Smooth muscle cell (in vitro differentiated cells): ENCODE results near the gene AMELY. TPM values are rescaled to one million over a fixed set of nuclear protein-coding genes. Genes with fewer than 3 reads are reported as not detected.

ENCODE experiments used
- DNase-seq: peaks from one replicate; lab custom pipeline; 2025; ENCODE audit not compliant: unreplicated experiment; lab: John Stamatoyannopoulos, UW
- H2AFZ ChIP-seq: fragments of 200-600 bp; sonication (generic); 2 replicates; pipeline ENCODE4 v1.6.0; 2016; ENCODE audit warnings: antibody characterized with exemption, low read depth, mild to moderate bottlenecking
- H3F3A ChIP-seq: fragments of 200-600 bp; sonication (generic); 2 replicates; pipeline ENCODE4 v1.6.0; 2017; ENCODE audit warnings: antibody characterized with exemption, low read depth
- H3K27ac ChIP-seq: fragments of 200-600 bp; sonication (generic); 2 replicates; pipeline ENCODE4 v1.5.1; 2016; ENCODE audit warnings: low read depth, mild to moderate bottlenecking
- H3K27me3 ChIP-seq: fragments of 200-600 bp; sonication (generic); 2 replicates; pipeline ENCODE4 v1.6.1; 2016; ENCODE audit warnings: low read depth, mild to moderate bottlenecking
- H3K36me3 ChIP-seq: fragments of 200-600 bp; sonication (generic); 2 replicates; pipeline ENCODE4 v1.5.1; 2016; ENCODE audit warnings: low read depth
- H3K4me1 ChIP-seq: fragments of 200-600 bp; sonication (generic); 2 replicates; pipeline ENCODE4 v1.5.1; 2016; ENCODE audit warnings: low read depth
- H3K4me2 ChIP-seq: fragments of 200-600 bp; sonication (generic); 2 replicates; pipeline ENCODE4 v1.6.0; 2016; ENCODE audit warnings: mild to moderate bottlenecking
- H3K4me3 ChIP-seq: fragments of 200-600 bp; sonication (generic); 2 replicates; pipeline ENCODE4 v1.5.1; 2016; ENCODE audit warnings: mild to moderate bottlenecking
- H3K79me2 ChIP-seq: fragments of 200-600 bp; sonication (generic); 2 replicates; pipeline ENCODE4 v1.6.0; 2016; ENCODE audit warnings: low read depth, mild to moderate bottlenecking
- H3K9ac ChIP-seq: fragments of 200-600 bp; sonication (generic); 2 replicates; pipeline ENCODE4 v1.6.0; 2016; ENCODE audit warnings: low read depth
- H3K9me3 ChIP-seq: fragments of 200-600 bp; sonication (generic); replicated peaks from 2 replicates; pipeline ENCODE4 v1.5.1; 2016; ENCODE audit warnings: low read depth
- H4K20me1 ChIP-seq: fragments of 200-600 bp; sonication (generic); 2 replicates; pipeline ENCODE4 v1.6.0; 2016; ENCODE audit warnings: low read depth
- WGBS: methylation state at CpG from one replicate; pipeline ENCODE4 v1.1.7; 2016; ENCODE audit warnings: low lambda C conversion rate; 5-methylcytosine and 5-hydroxymethylcytosine counted together
- polyA plus RNA-seq: library from polyadenylated mRNA; unstranded; fragments of >200 nt; fragmentation: Nextera tagmentation; extraction: Ambion mirVana; gene quantifications from 2 replicates; pipeline ENCODE4 v1.2.1, GENCODE V29; 2016
- total RNA-seq: library from RNA; depleted of rRNA; stranded (reverse); fragments of >200 nt; gene quantifications from 2 replicates; pipeline ENCODE4 v1.2.3, GENCODE V29; 2014
- TF ChIP-seq, protein P1 (sequence below): fragments of 200-600 bp; sonication (generic); IDR thresholded peaks from 2 replicates; pipeline ENCODE4 v1.5.1; 2017; ENCODE audit warnings: borderline replicate concordance, mild to moderate bottlenecking, antibody characterized with exemption; ENCODE audit not compliant: insufficient read depth, poor library complexity, severe bottlenecking

Gene AMELY
- total and polyA plus RNA-seq, 2 experiments from 2014 or later: not detected

DNA sequence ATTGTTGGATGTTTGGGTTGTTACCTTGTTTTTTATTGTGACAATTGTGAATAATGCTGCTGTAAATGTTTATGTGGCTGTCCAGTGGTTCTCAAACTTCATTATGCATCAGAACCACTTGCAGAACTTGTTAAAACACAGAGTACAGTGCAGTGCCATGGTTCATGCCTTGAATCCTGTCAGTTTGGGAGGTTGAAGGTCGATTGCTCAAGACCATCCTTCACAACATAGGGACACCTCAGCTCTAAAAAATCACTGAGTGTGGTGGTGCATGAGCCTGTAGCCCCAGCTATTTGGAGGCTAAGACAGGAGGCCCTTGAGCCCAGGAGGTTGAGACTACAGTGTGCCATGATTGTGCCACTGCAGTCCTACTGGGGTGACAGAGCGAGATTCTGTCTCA lies 23.9 kb upstream of the AMELY start:
- H3K79me2 ChIP-seq: no peaks in the 10 kb centered on the region
- no peak overlapping the region for H3K27ac ChIP-seq
- DNase-seq: no peak
- TF ChIP-seq, protein P1, sequence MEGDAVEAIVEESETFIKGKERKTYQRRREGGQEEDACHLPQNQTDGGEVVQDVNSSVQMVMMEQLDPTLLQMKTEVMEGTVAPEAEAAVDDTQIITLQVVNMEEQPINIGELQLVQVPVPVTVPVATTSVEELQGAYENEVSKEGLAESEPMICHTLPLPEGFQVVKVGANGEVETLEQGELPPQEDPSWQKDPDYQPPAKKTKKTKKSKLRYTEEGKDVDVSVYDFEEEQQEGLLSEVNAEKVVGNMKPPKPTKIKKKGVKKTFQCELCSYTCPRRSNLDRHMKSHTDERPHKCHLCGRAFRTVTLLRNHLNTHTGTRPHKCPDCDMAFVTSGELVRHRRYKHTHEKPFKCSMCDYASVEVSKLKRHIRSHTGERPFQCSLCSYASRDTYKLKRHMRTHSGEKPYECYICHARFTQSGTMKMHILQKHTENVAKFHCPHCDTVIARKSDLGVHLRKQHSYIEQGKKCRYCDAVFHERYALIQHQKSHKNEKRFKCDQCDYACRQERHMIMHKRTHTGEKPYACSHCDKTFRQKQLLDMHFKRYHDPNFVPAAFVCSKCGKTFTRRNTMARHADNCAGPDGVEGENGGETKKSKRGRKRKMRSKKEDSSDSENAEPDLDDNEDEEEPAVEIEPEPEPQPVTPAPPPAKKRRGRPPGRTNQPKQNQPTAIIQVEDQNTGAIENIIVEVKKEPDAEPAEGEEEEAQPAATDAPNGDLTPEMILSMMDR: no peak
- no peaks in the 10 kb centered on the region for H3F3A ChIP-seq
- no CpG with 5 or more reads among the region's 2 CpGs for WGBS
- no peak overlapping the region for H3K4me3 ChIP-seq
- H2AFZ ChIP-seq: no peak overlapping the region
- H3K4me2 ChIP-seq: no peak overlapping the region
- H4K20me1 ChIP-seq: no peaks in the 10 kb centered on the region
- H3K36me3 ChIP-seq: no peaks in the 10 kb centered on the region
- no peak overlapping the region for H3K9ac ChIP-seq
- no peaks in the 10 kb centered on the region for H3K4me1 ChIP-seq
- no peaks in the 10 kb centered on the region for H3K27me3 ChIP-seq
- no peaks in the 10 kb centered on the region for H3K9me3 ChIP-seq

DNA sequence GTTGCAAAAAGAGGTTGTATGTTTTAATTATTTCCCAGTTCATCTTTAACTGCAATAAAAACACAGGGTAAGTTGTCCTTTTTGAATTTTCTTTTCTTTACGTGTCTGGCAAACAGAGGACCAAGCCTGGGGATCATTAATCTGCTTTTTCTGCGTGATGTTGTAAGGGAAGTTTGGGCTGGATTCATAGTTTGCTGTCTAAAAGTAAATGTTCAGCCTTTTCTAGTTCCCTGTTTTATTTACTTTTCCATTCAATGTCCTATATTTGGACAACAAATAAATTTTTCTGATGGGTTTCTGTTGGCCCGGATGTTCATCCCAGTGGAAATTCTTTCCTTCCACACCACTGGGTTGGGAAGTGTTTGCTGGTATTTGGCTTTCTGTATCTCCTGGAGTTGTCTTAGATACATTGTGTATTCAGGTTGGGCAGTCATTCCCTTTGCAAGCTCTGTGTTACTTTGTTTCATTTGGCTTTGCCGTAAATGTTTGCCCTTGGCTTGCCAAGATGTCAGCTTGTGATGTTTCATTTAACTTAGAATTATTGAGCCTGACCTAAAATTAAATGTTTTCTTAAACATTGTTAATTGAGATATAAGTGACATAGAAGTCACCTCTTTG lies 20.3 kb upstream of the AMELY start:
- TF ChIP-seq, protein P1: no peak
- Histone ChIP-seq H4K20me1 (no peaks in the 10 kb centered on the region), H3K9me3 (no peaks in the 10 kb centered on the region), H3K27me3 (no peaks in the 10 kb centered on the region), H3K4me3 (no peak overlapping the region), H3K79me2 (no peaks in the 10 kb centered on the region), H3K36me3 (no peaks in the 10 kb centered on the region), H2AFZ (no peak overlapping the region), H3K4me2 (no peak overlapping the region), H3K4me1 (no peaks in the 10 kb centered on the region), H3F3A (no peaks in the 10 kb centered on the region), H3K9ac (no peak overlapping the region), H3K27ac (no peak overlapping the region)
- no peak for DNase-seq
- no CpG with 5 or more reads among the region's 4 CpGs for WGBS

DNA sequence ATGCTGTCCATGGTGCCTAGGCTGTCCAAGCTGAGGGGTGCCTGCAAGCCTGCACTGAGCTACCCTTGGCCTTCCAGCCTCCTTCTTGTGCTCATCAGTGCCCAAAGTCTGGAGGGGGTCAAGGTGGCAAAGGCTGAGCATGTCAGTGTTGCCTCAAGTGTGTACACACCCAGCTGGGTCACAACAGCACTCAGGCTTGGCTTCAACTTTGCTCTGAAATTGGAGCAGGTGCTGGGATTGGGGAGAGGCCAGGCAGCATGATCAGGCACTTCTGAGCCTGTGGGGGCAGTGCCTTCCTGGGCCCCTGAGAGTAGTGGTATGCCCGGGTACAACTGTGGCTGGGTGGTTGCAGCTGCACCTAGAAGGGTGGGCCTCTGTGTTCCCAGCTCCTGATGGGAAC lies 17.7 kb upstream of the AMELY start:
- TF ChIP-seq, protein P1: no peak
- Histone ChIP-seq H3K79me2 (no peaks in the 10 kb centered on the region), H3K9ac (no peak overlapping the region)

GRCh38 chrY:6928265-6928664 lies 16.7 kb upstream of the AMELY start:
- no peaks in the 10 kb centered on the region for H3K79me2 ChIP-seq
- no peak for DNase-seq
- no peaks in the 10 kb centered on the region for H3K27me3 ChIP-seq
- H3K4me2 ChIP-seq: no peak overlapping the region
- no peaks in the 10 kb centered on the region for H3F3A ChIP-seq
- H3K27ac ChIP-seq: no peak overlapping the region
- no peak overlapping the region for H3K4me3 ChIP-seq
- TF ChIP-seq, protein P1: no peak
- H4K20me1 ChIP-seq: no peaks in the 10 kb centered on the region
- no peak overlapping the region for H2AFZ ChIP-seq
- H3K4me1 ChIP-seq: no peaks in the 10 kb centered on the region
- no peak overlapping the region for H3K9ac ChIP-seq
- WGBS: no CpG with 5 or more reads among the region's 4 CpGs
- no peaks in the 10 kb centered on the region for H3K9me3 ChIP-seq
- H3K36me3 ChIP-seq: no peaks in the 10 kb centered on the region

More for the DNA sequence above, 17.7 kb upstream of the AMELY start:
- H3K27ac ChIP-seq: no peak overlapping the region
- no peaks in the 10 kb centered on the region for H3K27me3 ChIP-seq
- H3K4me2 ChIP-seq: no peak overlapping the region
- no peaks in the 10 kb centered on the region for H3K4me1 ChIP-seq
- no CpG with 5 or more reads among the region's 1 CpG for WGBS
- H3K36me3 ChIP-seq: no peaks in the 10 kb centered on the region
- H3F3A ChIP-seq: no peaks in the 10 kb centered on the region
- H3K9me3 ChIP-seq: no peaks in the 10 kb centered on the region
- no peak for DNase-seq
- no peak overlapping the region for H2AFZ ChIP-seq
- H4K20me1 ChIP-seq: no peaks in the 10 kb centered on the region
- H3K4me3 ChIP-seq: no peak overlapping the region
